ENCODE results near the gene TRAPPC12.

TRAPPC12 gene

GRCh38 chr2:3483986-3484960 is 104.8 kb downstream of the TRAPPC12 start:
- TF ChIP-seq, protein P1, sequence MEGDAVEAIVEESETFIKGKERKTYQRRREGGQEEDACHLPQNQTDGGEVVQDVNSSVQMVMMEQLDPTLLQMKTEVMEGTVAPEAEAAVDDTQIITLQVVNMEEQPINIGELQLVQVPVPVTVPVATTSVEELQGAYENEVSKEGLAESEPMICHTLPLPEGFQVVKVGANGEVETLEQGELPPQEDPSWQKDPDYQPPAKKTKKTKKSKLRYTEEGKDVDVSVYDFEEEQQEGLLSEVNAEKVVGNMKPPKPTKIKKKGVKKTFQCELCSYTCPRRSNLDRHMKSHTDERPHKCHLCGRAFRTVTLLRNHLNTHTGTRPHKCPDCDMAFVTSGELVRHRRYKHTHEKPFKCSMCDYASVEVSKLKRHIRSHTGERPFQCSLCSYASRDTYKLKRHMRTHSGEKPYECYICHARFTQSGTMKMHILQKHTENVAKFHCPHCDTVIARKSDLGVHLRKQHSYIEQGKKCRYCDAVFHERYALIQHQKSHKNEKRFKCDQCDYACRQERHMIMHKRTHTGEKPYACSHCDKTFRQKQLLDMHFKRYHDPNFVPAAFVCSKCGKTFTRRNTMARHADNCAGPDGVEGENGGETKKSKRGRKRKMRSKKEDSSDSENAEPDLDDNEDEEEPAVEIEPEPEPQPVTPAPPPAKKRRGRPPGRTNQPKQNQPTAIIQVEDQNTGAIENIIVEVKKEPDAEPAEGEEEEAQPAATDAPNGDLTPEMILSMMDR (IDR thresholded peaks at IDR 0.05; ENCODE audit: insufficient read depth, low read length, missing control alignments) = no peak
- POLR2A ChIA-PET = no interaction called here
- CTCF ChIA-PET = no interaction called here
- H3K4me3 ChIP-seq (ENCODE audit: low read depth, low read length) = no peak overlapping the region
- no peak for DNase-seq (ENCODE audit: low read depth, low spot score)

DNA sequence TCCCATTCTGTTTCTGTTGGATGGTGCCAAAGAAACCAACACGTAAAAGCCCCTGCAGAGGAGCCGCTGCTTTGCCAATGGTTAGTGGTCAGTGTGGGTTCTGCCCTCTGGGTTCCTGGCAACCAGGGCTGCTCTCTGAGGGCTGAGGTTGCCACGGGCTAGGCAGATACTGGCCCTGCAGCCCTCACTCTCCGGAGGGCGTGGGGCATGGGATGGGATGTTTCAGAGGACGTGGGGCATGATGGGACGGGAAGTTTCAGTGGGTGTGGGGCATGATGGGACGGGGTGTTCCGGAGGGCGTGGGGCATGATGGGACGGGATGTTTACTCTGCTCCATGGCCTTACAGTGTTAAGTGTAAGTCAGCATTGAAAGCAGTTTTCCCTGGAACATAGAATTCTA is 105.7 kb downstream of the TRAPPC12 start:
- no peak for DNase-seq (ENCODE audit: low read depth, low spot score)
- ChIA-PET CTCF (no interaction called here), POLR2A (no interaction called here)
- H3K4me3 ChIP-seq (ENCODE audit: low read depth, low read length) = no peak overlapping the region
- TF ChIP-seq, protein P1 (IDR thresholded peaks at IDR 0.05; ENCODE audit: insufficient read depth, low read length, missing control alignments) = no peak

GRCh38 chr2:3486047-3487027 is 106.8 kb downstream of the TRAPPC12 start:
- TF ChIP-seq, protein P1 (IDR thresholded peaks at IDR 0.05; ENCODE audit: insufficient read depth, low read length, missing control alignments) = no peak
- ChIA-PET POLR2A (no interaction called here), CTCF (interaction anchor here (1.2 kb wide), 1 partner anchor 24 kb away, joined by 3 read pairs; no protein-coding TSS in a partner anchor)
- no peak overlapping the region for H3K4me3 ChIP-seq (ENCODE audit: low read depth, low read length)
- no peak for DNase-seq (ENCODE audit: low read depth, low spot score)

- ChIA-PET CTCF (interaction anchor here (1.2 kb wide), 1 partner anchor 25 kb away, joined by 3 read pairs; no protein-coding TSS in a partner anchor), POLR2A (no interaction called here)
- no peak for DNase-seq (ENCODE audit: low read depth, low spot score)
These were observed 107.5 kb downstream of the TRAPPC12 start for GRCh38 chr2:3487028-3487425.

GRCh38 chr2:3487432-3487831 is 107.9 kb downstream of the TRAPPC12 start:
- TF ChIP-seq, protein P1 (IDR thresholded peaks at IDR 0.05; ENCODE audit: insufficient read depth, low read length, missing control alignments) = no peak
- POLR2A ChIA-PET = no interaction called here
- CTCF ChIA-PET = interaction anchor here (1.2 kb wide), 1 partner anchor 25 kb away, joined by 3 read pairs; no protein-coding TSS in a partner anchor
- H3K4me3 ChIP-seq (ENCODE audit: low read depth, low read length) = no peak overlapping the region
- DNase-seq (ENCODE audit: low read depth, low spot score) = no peak

More at GRCh38 chr2:3487028-3487425, 107.5 kb downstream of the TRAPPC12 start:
- TF ChIP-seq, protein P1 (IDR thresholded peaks at IDR 0.05; ENCODE audit: insufficient read depth, low read length, missing control alignments) = no peak
- no peak overlapping the region for H3K4me3 ChIP-seq (ENCODE audit: low read depth, low read length)
